ENCODE measurements around the gene MBL2. TPM values are rescaled to one million over a fixed set of nuclear protein-coding genes. Genes with fewer than 3 reads are reported as not detected.

Gene MBL2
- total RNA-seq, 1 experiment from 2014 or later, result not detected

GRCh38 chr10:52762088-52762487 is 10.5 kb downstream of the MBL2 start:
- TF ChIP-seq CTCF (IDR thresholded peaks at IDR 0.05) (no peak), POLR2AphosphoS5 (IDR thresholded peaks at IDR 0.05; ENCODE audit: low read depth, low read length) (no peak), SIN3A (IDR thresholded peaks at IDR 0.05; ENCODE audit: borderline replicate concordance, insufficient read depth, low read depth, low read length) (no peak), TCF7L2 (IDR thresholded peaks at IDR 0.05; ENCODE audit: low read depth, low read length) (no peak)
- TF ChIP-seq, protein P1, sequence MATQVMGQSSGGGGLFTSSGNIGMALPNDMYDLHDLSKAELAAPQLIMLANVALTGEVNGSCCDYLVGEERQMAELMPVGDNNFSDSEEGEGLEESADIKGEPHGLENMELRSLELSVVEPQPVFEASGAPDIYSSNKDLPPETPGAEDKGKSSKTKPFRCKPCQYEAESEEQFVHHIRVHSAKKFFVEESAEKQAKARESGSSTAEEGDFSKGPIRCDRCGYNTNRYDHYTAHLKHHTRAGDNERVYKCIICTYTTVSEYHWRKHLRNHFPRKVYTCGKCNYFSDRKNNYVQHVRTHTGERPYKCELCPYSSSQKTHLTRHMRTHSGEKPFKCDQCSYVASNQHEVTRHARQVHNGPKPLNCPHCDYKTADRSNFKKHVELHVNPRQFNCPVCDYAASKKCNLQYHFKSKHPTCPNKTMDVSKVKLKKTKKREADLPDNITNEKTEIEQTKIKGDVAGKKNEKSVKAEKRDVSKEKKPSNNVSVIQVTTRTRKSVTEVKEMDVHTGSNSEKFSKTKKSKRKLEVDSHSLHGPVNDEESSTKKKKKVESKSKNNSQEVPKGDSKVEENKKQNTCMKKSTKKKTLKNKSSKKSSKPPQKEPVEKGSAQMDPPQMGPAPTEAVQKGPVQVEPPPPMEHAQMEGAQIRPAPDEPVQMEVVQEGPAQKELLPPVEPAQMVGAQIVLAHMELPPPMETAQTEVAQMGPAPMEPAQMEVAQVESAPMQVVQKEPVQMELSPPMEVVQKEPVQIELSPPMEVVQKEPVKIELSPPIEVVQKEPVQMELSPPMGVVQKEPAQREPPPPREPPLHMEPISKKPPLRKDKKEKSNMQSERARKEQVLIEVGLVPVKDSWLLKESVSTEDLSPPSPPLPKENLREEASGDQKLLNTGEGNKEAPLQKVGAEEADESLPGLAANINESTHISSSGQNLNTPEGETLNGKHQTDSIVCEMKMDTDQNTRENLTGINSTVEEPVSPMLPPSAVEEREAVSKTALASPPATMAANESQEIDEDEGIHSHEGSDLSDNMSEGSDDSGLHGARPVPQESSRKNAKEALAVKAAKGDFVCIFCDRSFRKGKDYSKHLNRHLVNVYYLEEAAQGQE (IDR thresholded peaks at IDR 0.05; ENCODE audit: insufficient read depth in 1 of 2, low read depth in 2 of 2, low read length in 1 of 2), result no peak
- BruUV-seq (replicated peaks), result no TSS peak

GRCh38 chr10:52759154-52759553 is 13.4 kb downstream of the MBL2 start:
- BruUV-seq (replicated peaks), result no TSS peak
- Histone ChIP-seq H3K4me1 (ENCODE audit: control insufficient read depth, insufficient read depth, low read length) (no peaks in the 10 kb centered on the region), H3K27ac (ENCODE audit: low read length) (no peak overlapping the region), H3K9me3 (ENCODE audit: control insufficient read depth, insufficient read depth, low read depth, low read length) (no peaks in the 10 kb centered on the region), H3K36me3 (ENCODE audit: control insufficient read depth, insufficient read depth, low read length) (no peaks in the 10 kb centered on the region), H3K27me3 (ENCODE audit: control insufficient read depth, insufficient read depth, low read length) (no peaks in the 10 kb centered on the region), H3K4me3 (ENCODE audit: low read depth in 2 of 2, low read length in 2 of 2) (no peak overlapping the region)
- DNase-seq (ENCODE audit: low read depth, low spot score), result no peak
- ATAC-seq, result no peak
- in situ Hi-C loops (cut with HindIII; ENCODE audit: low pct_unique_long_range_greater_than_20kb, low sequenced_read_pairs) (no loop called here), intact Hi-C loops (cut with micrococcal nuclease; ENCODE audit: unreplicated experiment) (no loop called here)
- TF ChIP-seq CTCF (IDR thresholded peaks at IDR 0.05) (no peak), POLR2AphosphoS5 (IDR thresholded peaks at IDR 0.05; ENCODE audit: low read depth, low read length) (no peak), SIN3A (IDR thresholded peaks at IDR 0.05; ENCODE audit: borderline replicate concordance, insufficient read depth, low read depth, low read length) (no peak), TCF7L2 (IDR thresholded peaks at IDR 0.05; ENCODE audit: low read depth, low read length) (no peak)
- TF ChIP-seq, protein P1 (IDR thresholded peaks at IDR 0.05; ENCODE audit: insufficient read depth in 1 of 2, low read depth in 2 of 2, low read length in 1 of 2), result no peak
- POLR2A ChIA-PET, result no interaction called here
- CTCF ChIA-PET, result no interaction called here

More at GRCh38 chr10:52762088-52762487, 10.5 kb downstream of the MBL2 start:
- H3K9me3 ChIP-seq (ENCODE audit: control insufficient read depth, insufficient read depth, low read depth, low read length), result no peaks in the 10 kb centered on the region
- DNase-seq (ENCODE audit: low read depth, low spot score) (no peak), ATAC-seq (no peak)
- ChIA-PET POLR2A (no interaction called here), CTCF (no interaction called here)
- no peak overlapping the region for H3K27ac ChIP-seq (ENCODE audit: low read length)
- in situ Hi-C loops (cut with HindIII; ENCODE audit: low pct_unique_long_range_greater_than_20kb, low sequenced_read_pairs) (no loop called here), intact Hi-C loops (cut with micrococcal nuclease; ENCODE audit: unreplicated experiment) (no loop called here)
- no peaks in the 10 kb centered on the region for H3K27me3 ChIP-seq (ENCODE audit: control insufficient read depth, insufficient read depth, low read length)
- no peaks in the 10 kb centered on the region for H3K36me3 ChIP-seq (ENCODE audit: control insufficient read depth, insufficient read depth, low read length)
- H3K4me1 ChIP-seq (ENCODE audit: control insufficient read depth, insufficient read depth, low read length), result no peaks in the 10 kb centered on the region
- H3K4me3 ChIP-seq (ENCODE audit: low read depth in 2 of 2, low read length in 2 of 2), result no peak overlapping the region
